MCF 10A (cell line): ENCODE measurements around the gene NCOA4. TPM values are rescaled to one million over a fixed set of nuclear protein-coding genes. Genes with fewer than 3 reads are reported as not detected.
"Not testable (repeated sequence)": the region's sequence is repeated elsewhere in the genome, so short reads cannot be mapped to it uniquely, and the experiment has no call there.

Source experiments
- BruUV-seq: library from RNA; stranded (reverse); fragments of 400-500 nt; replicated peaks from 2 replicates; lab custom pipeline; 2021; lab: Mats Ljungman, UMichigan
- CTCF ChIA-PET: fragments of 300-600 bp; sonication (Branson Sonifier 250); formaldehyde crosslinking; extraction: SDS; loops from one replicate; lab custom pipeline; 2021; ENCODE audit warnings: antibody characterized with exemption, inconsistent platforms; lab: Yijun Ruan, JAX
- POLR2A ChIA-PET: fragments of 300-600, 350-650 bp; sonication (Branson Sonifier 250); formaldehyde crosslinking; extraction: SDS; loops from one replicate; lab custom pipeline; 2020; ENCODE audit warnings: antibody characterized with exemption, inconsistent platforms; lab: Yijun Ruan, JAX
- DNase-seq: peaks from one replicate; pipeline ENCODE4 v3.0.0-alpha.2; 2018; ENCODE audit not compliant: unreplicated experiment
- H3K27ac Mint-ChIP-seq: one replicate; pipeline ENCODE4 v1.8.0; 2022; ENCODE audit warnings: mild to moderate bottlenecking, low read depth, mixed read lengths; ENCODE audit not compliant: unreplicated experiment
- H3K27me3 Mint-ChIP-seq: one replicate; pipeline ENCODE4 v1.8.0; 2022; ENCODE audit warnings: mixed read lengths; ENCODE audit not compliant: insufficient read depth, unreplicated experiment
- H3K36me3 Mint-ChIP-seq: one replicate; pipeline ENCODE4 v1.8.0; 2022; ENCODE audit warnings: mild to moderate bottlenecking, moderate library complexity, mixed read lengths; ENCODE audit not compliant: insufficient read depth, unreplicated experiment
- H3K4me1 Mint-ChIP-seq: one replicate; pipeline ENCODE4 v1.8.0; 2022; ENCODE audit warnings: mixed read lengths; ENCODE audit not compliant: insufficient read depth, unreplicated experiment
- H3K4me3 Mint-ChIP-seq: one replicate; pipeline ENCODE4 v1.8.0; 2022; ENCODE audit warnings: mild to moderate bottlenecking, moderate library complexity, mixed read lengths; ENCODE audit not compliant: unreplicated experiment
- H3K9me3 Mint-ChIP-seq: one replicate; pipeline ENCODE4 v1.8.0; 2022; ENCODE audit warnings: mixed read lengths; ENCODE audit not compliant: unreplicated experiment
- intact Hi-C: fragments of 100-400 bp; cut with micrococcal nuclease; formaldehyde crosslinking; loops from 2 replicates; pipeline ENCODE4 v1.14.1; 2022
- total RNA-seq: library from RNA; stranded (reverse); gene quantifications from 2 replicates; pipeline ENCODE4 v1.2.3, GENCODE V29; 2022
- TF ChIP-seq, protein P1 (sequence below): fragments of 200-600 bp; IDR thresholded peaks from one replicate; pipeline ENCODE4 v1.8.0; 2022; ENCODE audit warnings: antibody characterized with exemption, mild to moderate bottlenecking; ENCODE audit not compliant: unreplicated experiment

The NCOA4 gene
- total RNA-seq, 1 experiment from 2014 or later: 81.6 TPM

DNA sequence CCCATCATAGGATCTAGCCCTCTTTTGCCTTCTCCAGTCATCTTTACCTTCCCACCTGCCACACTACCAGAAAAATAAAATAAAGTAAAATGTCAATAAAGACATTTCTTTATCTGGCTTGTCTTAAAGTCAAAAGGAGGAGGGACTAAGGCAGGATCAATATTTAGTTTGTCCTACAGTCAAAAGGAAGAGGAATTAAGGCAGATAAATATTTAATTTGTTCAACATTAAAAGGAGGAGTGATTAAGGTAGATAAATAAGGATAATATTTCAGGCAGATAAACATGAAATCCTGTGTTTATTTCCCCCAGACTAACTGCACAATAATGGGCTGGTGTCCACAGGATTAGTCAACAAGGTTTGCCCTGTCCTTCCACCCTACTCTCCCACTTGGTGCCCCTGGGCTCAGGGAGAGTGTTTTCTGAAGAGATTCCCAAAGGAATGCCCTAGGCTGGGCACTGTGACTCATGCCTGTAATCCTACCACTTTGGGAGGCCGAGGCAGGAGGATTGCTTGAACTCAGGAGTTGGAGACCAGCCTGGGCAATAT is 33.9 kb upstream of the NCOA4 start:
- Mint-ChIP-seq H3K27ac (no peak overlapping the region), H3K27me3 (peaks cover 7% of the 10 kb centered on the region), H3K9me3 (no peaks in the 10 kb centered on the region), H3K4me3 (no peak overlapping the region), H3K4me1 (no peaks in the 10 kb centered on the region), H3K36me3 (no peaks in the 10 kb centered on the region)
- no TSS peak for BruUV-seq
- no peak for DNase-seq
- intact Hi-C loops: no loop called here
- TF ChIP-seq, protein P1, sequence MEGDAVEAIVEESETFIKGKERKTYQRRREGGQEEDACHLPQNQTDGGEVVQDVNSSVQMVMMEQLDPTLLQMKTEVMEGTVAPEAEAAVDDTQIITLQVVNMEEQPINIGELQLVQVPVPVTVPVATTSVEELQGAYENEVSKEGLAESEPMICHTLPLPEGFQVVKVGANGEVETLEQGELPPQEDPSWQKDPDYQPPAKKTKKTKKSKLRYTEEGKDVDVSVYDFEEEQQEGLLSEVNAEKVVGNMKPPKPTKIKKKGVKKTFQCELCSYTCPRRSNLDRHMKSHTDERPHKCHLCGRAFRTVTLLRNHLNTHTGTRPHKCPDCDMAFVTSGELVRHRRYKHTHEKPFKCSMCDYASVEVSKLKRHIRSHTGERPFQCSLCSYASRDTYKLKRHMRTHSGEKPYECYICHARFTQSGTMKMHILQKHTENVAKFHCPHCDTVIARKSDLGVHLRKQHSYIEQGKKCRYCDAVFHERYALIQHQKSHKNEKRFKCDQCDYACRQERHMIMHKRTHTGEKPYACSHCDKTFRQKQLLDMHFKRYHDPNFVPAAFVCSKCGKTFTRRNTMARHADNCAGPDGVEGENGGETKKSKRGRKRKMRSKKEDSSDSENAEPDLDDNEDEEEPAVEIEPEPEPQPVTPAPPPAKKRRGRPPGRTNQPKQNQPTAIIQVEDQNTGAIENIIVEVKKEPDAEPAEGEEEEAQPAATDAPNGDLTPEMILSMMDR: no peak
- CTCF ChIA-PET: no interaction called here
- POLR2A ChIA-PET: no interaction called here

- CTCF ChIA-PET: no interaction called here
- BruUV-seq: no TSS peak
- H3K9me3 Mint-ChIP-seq: no peaks in the 10 kb centered on the region
- no peaks in the 10 kb centered on the region for H3K4me1 Mint-ChIP-seq
- H3K27ac Mint-ChIP-seq: no peak overlapping the region
- intact Hi-C loops: no loop called here
- peaks cover 7% of the 10 kb centered on the region for H3K27me3 Mint-ChIP-seq
- TF ChIP-seq, protein P1: no peak
- no peak overlapping the region for H3K4me3 Mint-ChIP-seq
- no peaks in the 10 kb centered on the region for H3K36me3 Mint-ChIP-seq
- POLR2A ChIA-PET: interaction anchor here (0.5 to 0.8 kb wide), 2 partner anchors 587 to 788 kb away, joined by 3 read pairs; no protein-coding TSS in a partner anchor
- no peak for DNase-seq
These were observed 32.5 kb upstream of the NCOA4 start for GRCh38 chr10:46062723-46063428.

DNA sequence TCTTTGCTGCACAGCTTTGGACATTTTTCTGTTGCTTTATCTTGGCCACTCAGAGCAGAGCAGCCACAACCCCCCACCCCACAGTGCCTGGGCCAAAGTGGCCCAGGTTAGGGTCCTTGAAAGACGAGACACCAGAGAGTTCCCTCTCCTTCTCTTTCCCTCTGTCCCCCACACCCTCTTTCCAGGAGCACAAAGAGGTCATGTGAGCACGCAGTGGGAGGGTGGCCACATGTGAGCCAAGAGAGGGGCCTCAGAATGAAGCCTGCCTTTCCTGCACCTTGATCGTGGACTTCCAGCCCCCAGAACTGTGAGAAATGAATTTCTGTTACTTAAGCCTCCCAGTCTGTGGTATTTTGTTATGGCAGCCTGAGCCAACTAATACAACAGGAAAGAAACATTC is 30.3 kb upstream of the NCOA4 start:
- intact Hi-C loops: no loop called here
- DNase-seq: no peak
- Mint-ChIP-seq H3K4me3 (no peak overlapping the region), H3K27me3 (peaks cover 7% of the 10 kb centered on the region), H3K4me1 (no peaks in the 10 kb centered on the region), H3K36me3 (no peaks in the 10 kb centered on the region), H3K9me3 (peaks cover 12% of the 10 kb centered on the region), H3K27ac (no peak overlapping the region)
- TF ChIP-seq, protein P1: no peak
- CTCF ChIA-PET: no interaction called here
- POLR2A ChIA-PET: no interaction called here
- BruUV-seq: no TSS peak

DNA sequence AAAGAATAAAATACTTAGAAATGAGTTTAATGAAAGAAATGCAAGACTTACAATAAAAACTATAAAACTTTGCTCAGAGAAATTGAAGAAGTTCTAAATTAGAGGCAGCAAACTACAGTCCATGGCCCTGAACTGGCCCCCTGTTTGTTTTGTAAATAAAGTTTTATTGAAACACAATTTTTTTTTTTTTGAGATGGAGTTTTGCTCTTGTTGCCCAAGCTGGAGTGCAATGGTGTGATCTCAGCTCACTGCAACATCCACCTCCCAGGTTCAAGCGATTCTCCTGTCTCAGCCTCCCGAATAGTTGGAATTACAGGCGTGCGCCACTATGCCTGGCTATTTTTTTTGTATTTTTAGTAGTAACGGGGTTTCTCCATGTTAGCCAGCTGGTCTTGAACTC is 27.5 kb upstream of the NCOA4 start:
- H3K4me1 Mint-ChIP-seq, POLR2A ChIA-PET, DNase-seq, CTCF ChIA-PET, intact Hi-C loops, H3K27me3 Mint-ChIP-seq, H3K27ac Mint-ChIP-seq, H3K4me3 Mint-ChIP-seq, BruUV-seq, H3K36me3 Mint-ChIP-seq: not testable (repeated sequence)
- H3K9me3 Mint-ChIP-seq: peaks cover 12% of the 10 kb centered on the region
